OCI-LY3 (cell line): ENCODE data around the gene MYO5B.

Experiments used
- EZH2phosphoT487 ChIP-seq: fragments of 200-600 bp; shearing (Covaris generic); IDR thresholded peaks from 2 replicates; pipeline ENCODE4 v1.6.1; 2018; ENCODE audit warnings: antibody characterized with exemption, mixed run types, low read depth
- TF ChIP-seq, protein P1 (sequence below): fragments of 200-600, 300-600 bp; sonication (generic); IDR thresholded peaks from 2 replicates; pipeline ENCODE4 v1.5.1; 2014; ENCODE audit warnings: antibody characterized with exemption, low read length, low read depth

DNA sequence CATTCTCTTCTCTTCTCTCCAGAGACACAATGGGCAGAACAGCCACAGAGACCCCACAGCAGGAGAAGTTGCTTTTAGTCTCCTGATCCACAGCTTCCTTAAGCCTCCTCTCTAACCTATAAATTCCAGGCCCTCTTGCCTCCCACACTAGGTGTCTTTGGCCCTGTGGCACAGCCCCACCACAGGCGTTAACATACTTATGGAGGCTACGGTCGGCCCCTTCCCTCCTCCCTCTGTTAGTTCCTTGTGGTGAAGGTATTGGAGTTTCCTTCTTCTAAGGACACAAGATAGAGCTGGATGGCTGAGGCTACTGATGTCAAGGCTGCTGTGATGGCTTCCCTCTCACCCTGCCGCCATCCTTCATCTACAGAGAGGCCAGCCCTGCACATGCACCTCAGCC is 258.1 kb downstream of the MYO5B start:
- TF ChIP-seq, protein P1, sequence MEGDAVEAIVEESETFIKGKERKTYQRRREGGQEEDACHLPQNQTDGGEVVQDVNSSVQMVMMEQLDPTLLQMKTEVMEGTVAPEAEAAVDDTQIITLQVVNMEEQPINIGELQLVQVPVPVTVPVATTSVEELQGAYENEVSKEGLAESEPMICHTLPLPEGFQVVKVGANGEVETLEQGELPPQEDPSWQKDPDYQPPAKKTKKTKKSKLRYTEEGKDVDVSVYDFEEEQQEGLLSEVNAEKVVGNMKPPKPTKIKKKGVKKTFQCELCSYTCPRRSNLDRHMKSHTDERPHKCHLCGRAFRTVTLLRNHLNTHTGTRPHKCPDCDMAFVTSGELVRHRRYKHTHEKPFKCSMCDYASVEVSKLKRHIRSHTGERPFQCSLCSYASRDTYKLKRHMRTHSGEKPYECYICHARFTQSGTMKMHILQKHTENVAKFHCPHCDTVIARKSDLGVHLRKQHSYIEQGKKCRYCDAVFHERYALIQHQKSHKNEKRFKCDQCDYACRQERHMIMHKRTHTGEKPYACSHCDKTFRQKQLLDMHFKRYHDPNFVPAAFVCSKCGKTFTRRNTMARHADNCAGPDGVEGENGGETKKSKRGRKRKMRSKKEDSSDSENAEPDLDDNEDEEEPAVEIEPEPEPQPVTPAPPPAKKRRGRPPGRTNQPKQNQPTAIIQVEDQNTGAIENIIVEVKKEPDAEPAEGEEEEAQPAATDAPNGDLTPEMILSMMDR = no peak
- TF ChIP-seq EZH2phosphoT487 = no peak
